GM12873 (cell line): ENCODE results near the gene TMEM121.

ENCODE experiments used
- CTCF ChIP-seq: IDR thresholded peaks from 2 replicates; pipeline ENCODE4 v1.5.1; 2012; ENCODE audit warnings: low read depth, mild to moderate bottlenecking, moderate library complexity, low read length, control low read depth; ENCODE audit not compliant: insufficient read depth; ENCODE audit errors: missing control alignments

Gene TMEM121

GRCh38 chr14:105529569-105530284 is 3.3 kb downstream of the TMEM121 start:
- TF ChIP-seq CTCF: no peak

- no peak for TF ChIP-seq CTCF
These were observed 4.1 kb downstream of the TMEM121 start for GRCh38 chr14:105530285-105531087.

- no peak for TF ChIP-seq CTCF
These were observed 4.9 kb downstream of the TMEM121 start for GRCh38 chr14:105531088-105531893.

- TF ChIP-seq CTCF: no peak
These were observed 5.7 kb downstream of the TMEM121 start for GRCh38 chr14:105531894-105532623.

GRCh38 chr14:105532735-105533141 is 6.4 kb downstream of the TMEM121 start:
- TF ChIP-seq CTCF: peak; percentile 78

GRCh38 chr14:105533391-105533790 is 7.0 kb downstream of the TMEM121 start:
- no peak for TF ChIP-seq CTCF
